Stimulated activated memory B cell treated with anti-CD40 and anti-IgM and Interleukin-4, amounts not matched to agents 10 μg/mL and 1 μg/mL and 100 μg/mL, for 72 hours (primary cell): ENCODE data around the gene CASP7.

ENCODE experiments used
- ATAC-seq: fragments of 150-1000 bp; cut with Tn5 transposase; 2 replicates; pipeline ENCODE4 v1.10.0; 2021
- H3K27ac Mint-ChIP-seq: one replicate; pipeline ENCODE4 v1.8.0; 2022; ENCODE audit warnings: mild to moderate bottlenecking, mixed read lengths
- H3K27me3 Mint-ChIP-seq: one replicate; pipeline ENCODE4 v1.8.0; 2022; ENCODE audit warnings: mixed read lengths
- H3K36me3 Mint-ChIP-seq: one replicate; pipeline ENCODE4 v1.8.0; 2022; ENCODE audit warnings: mixed read lengths
- H3K4me1 Mint-ChIP-seq: one replicate; pipeline ENCODE4 v1.8.0; 2022; ENCODE audit warnings: mixed read lengths
- H3K4me3 Mint-ChIP-seq: one replicate; pipeline ENCODE4 v1.8.0; 2022; ENCODE audit warnings: mild to moderate bottlenecking, moderate library complexity, mixed read lengths
- H3K9me3 Mint-ChIP-seq: one replicate; pipeline ENCODE4 v1.8.0; 2022; ENCODE audit warnings: mixed read lengths

CASP7 gene

DNA sequence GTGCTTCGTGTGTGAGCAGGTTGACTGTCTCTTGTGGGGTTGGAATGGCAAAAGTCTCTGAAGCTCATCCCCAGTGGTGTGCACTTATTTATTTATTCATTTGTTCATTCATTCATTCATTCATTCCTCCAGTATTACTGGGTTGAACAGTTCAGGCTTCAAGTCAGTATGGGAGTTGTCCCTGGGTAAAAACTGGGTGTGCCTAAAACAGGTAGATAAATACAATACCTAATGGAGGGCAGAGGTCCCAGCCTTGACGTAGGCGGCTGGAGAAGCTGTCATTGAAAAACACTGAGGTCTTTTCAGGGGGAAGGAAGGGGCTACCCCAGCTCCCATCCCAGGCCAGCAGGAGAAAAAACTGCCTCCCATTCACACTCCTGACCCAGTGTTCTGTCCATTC is 11.0 kb downstream of the CASP7 start:
- no peak overlapping the region for H3K4me3 Mint-ChIP-seq
- no peak overlapping the region for H3K27ac Mint-ChIP-seq
- peaks cover 32% of the 10 kb centered on the region for H3K4me1 Mint-ChIP-seq
- no peak for ATAC-seq
- no peaks in the 10 kb centered on the region for H3K27me3 Mint-ChIP-seq
- H3K9me3 Mint-ChIP-seq: peaks cover 27% of the 10 kb centered on the region
- peaks cover 91% of the 10 kb centered on the region for H3K36me3 Mint-ChIP-seq

DNA sequence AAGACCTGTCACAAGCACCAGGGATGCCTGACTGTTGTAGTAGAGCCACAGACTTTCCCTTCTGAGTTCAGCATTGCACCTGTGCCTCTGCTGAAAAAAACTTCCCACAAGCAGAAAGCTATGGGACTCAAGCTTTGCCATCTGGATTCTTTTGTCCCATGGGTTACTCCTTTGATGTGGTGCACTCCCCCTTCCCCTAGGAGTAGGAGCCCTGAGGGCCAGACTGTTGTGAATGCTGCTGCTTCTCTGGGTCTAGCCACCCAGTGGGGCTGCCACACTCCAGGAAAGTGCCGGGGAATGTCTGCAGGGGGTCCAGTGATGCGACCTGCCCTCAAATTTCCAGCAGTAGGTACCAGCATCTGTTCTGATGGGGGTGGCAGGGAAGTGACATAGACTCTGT is 11.7 kb downstream of the CASP7 start:
- ATAC-seq: no peak
- no peak overlapping the region for H3K27ac Mint-ChIP-seq
- H3K9me3 Mint-ChIP-seq: peaks cover 26% of the 10 kb centered on the region
- H3K27me3 Mint-ChIP-seq: no peaks in the 10 kb centered on the region
- peaks cover 31% of the 10 kb centered on the region for H3K4me1 Mint-ChIP-seq
- H3K4me3 Mint-ChIP-seq: no peak overlapping the region
- peaks cover 85% of the 10 kb centered on the region for H3K36me3 Mint-ChIP-seq

DNA sequence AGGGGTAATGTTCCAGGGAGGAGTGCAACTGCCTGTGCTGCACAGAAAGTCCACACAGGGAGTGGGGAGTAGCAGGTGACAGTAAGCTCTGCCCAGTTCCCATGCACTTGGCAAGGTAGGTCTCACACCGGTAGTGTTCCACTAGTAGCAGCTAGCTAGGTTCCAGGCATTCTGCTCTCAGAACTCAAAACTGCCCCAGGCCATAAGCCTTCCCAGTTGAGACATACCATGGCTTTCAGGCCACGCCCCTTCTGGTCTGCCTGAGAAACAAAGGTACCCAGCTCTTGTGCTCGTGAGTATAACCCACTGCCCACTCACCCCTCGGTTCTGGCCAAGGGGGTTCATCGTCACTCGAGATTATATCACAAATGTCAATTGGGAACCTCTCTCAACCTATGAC is 12.6 kb downstream of the CASP7 start:
- H3K4me3 Mint-ChIP-seq: no peak overlapping the region
- H3K4me1 Mint-ChIP-seq: peaks cover 31% of the 10 kb centered on the region
- H3K36me3 Mint-ChIP-seq: peaks cover 79% of the 10 kb centered on the region
- H3K9me3 Mint-ChIP-seq: peaks cover 23% of the 10 kb centered on the region
- no peaks in the 10 kb centered on the region for H3K27me3 Mint-ChIP-seq
- ATAC-seq: no peak
- no peak overlapping the region for H3K27ac Mint-ChIP-seq

DNA sequence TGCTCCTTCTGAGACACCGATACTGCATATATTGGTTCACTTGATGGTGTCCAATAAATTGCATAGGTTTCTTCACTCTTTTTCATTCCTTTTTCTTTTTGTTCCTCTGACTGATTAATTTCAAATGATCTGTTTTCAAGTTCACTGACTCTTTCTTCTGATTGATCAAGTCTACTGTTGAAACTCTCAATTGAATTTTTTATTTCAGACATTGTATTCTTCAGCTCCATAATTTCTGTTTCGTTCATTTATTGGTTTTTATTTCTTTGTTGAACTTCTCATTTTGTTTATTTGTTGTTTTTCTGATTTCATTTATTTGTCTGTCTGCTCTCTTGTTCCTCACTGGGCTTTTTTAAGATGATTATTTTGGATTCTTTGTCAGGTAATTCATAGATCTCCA is 13.6 kb downstream of the CASP7 start:
- H3K9me3 Mint-ChIP-seq: peaks cover 16% of the 10 kb centered on the region
- peaks cover 72% of the 10 kb centered on the region for H3K36me3 Mint-ChIP-seq
- ATAC-seq: no peak
- no peak overlapping the region for H3K4me3 Mint-ChIP-seq
- H3K27me3 Mint-ChIP-seq: no peaks in the 10 kb centered on the region
- H3K27ac Mint-ChIP-seq: no peak overlapping the region
- H3K4me1 Mint-ChIP-seq: peaks cover 23% of the 10 kb centered on the region

DNA sequence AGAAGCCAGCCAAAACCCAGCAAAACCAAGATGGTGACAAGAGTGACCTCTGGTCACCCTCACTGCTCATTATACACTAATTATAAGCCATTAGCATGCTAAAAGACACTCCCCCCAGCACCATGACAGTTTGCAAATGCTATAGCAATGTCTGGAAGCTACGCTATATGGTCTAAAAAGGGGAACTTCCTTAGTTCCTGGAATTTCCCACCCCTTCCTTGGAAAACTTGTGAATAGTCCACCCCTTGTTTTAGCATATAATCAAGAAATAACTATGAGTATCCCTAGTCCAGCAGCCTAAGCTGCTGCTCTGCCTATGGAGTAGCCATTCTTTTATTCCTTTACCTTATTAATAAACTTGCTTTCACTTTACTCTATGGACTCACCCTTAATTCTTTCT is 16.0 kb downstream of the CASP7 start:
- ATAC-seq: no peak

DNA sequence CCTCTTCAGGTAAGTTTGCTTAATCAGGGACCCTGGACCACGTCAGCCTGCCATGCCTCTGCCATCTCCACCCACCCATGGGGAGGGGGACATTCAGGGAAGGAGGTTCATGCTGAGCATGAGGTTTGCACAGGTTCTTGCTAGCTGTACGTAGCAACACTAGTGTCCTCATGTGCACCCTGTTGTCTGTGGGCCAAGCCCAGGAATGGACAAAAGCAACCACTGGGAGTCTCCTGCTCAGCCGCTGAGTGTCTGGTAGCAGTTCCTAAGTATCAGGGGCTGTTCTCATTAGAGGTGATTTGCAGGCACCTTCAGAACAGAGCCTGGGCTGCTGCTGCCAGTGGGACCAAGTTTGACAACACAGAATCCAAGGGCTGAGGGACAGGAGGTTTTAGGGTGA is 17.9 kb downstream of the CASP7 start:
- H3K27me3 Mint-ChIP-seq: no peaks in the 10 kb centered on the region
- no peak overlapping the region for H3K27ac Mint-ChIP-seq
- no peak overlapping the region for H3K4me3 Mint-ChIP-seq
- H3K9me3 Mint-ChIP-seq: peaks cover 9% of the 10 kb centered on the region
- H3K4me1 Mint-ChIP-seq: peaks cover 13% of the 10 kb centered on the region
- no peak for ATAC-seq
- peaks cover 70% of the 10 kb centered on the region for H3K36me3 Mint-ChIP-seq

More for the DNA sequence above, 16.0 kb downstream of the CASP7 start:
- Mint-ChIP-seq H3K36me3 (peaks cover 71% of the 10 kb centered on the region), H3K27me3 (no peaks in the 10 kb centered on the region), H3K27ac (no peak overlapping the region), H3K4me1 (peaks cover 13% of the 10 kb centered on the region), H3K9me3 (peaks cover 9% of the 10 kb centered on the region), H3K4me3 (no peak overlapping the region)

DNA sequence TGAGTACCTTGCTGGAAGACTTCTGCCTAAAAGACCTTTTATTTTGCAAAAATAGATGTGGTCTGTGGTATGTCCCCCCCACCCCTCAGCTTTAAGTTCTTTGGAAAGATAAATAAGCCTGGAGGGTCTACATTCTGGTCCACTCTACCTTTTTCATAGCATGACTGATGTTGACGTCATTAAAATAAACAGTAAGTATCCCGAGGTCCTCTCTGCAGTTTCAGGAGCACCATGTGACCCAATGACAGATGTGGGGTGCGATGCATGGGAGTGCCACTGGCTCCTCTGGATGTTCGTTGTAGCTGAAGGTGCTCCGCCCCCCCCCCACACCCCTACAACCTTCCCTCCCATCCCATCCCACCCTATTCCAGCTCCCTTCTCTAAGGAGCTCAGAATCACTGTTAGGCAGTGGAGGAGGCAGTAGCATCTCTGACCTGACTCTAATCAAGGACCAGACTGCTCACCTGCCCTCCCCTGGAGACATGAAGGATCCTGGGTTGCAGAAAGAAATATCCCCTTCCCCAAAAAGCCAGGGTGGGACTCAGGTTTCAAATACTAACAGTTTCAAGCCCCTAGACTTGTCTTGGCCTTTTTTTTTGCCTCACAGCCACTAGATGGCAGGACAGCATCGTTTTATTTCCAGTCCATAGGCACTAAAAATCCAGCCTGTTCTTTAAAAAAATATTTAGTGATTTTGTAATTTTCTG is 25.1 kb downstream of the CASP7 start:
- H3K27me3 Mint-ChIP-seq: no peaks in the 10 kb centered on the region
- no peak overlapping the region for H3K4me3 Mint-ChIP-seq
- H3K4me1 Mint-ChIP-seq: peaks cover 16% of the 10 kb centered on the region
- no peak overlapping the region for H3K27ac Mint-ChIP-seq
- H3K36me3 Mint-ChIP-seq: peaks cover 50% of the 10 kb centered on the region
- no peaks in the 10 kb centered on the region for H3K9me3 Mint-ChIP-seq
- ATAC-seq: no peak

DNA sequence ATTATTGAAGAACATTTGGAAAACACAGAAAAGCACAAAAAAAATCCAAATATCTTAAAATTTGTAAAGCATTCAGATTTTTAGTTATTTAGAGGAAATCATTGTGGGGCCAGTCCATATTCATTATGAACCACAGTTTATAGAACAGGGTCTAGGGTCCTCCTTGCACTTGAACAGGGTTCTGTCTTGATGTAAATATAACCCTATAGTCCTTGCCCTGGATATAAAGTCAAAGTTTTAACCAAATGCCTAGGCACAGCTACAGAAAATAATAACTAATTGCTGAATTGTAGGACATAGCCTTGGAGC is 25.6 kb downstream of the CASP7 start:
- no peaks in the 10 kb centered on the region for H3K9me3 Mint-ChIP-seq
- peaks cover 51% of the 10 kb centered on the region for H3K36me3 Mint-ChIP-seq
- H3K27me3 Mint-ChIP-seq: no peaks in the 10 kb centered on the region
- no peak for ATAC-seq
- no peak overlapping the region for H3K4me3 Mint-ChIP-seq
- peaks cover 16% of the 10 kb centered on the region for H3K4me1 Mint-ChIP-seq
- no peak overlapping the region for H3K27ac Mint-ChIP-seq

DNA sequence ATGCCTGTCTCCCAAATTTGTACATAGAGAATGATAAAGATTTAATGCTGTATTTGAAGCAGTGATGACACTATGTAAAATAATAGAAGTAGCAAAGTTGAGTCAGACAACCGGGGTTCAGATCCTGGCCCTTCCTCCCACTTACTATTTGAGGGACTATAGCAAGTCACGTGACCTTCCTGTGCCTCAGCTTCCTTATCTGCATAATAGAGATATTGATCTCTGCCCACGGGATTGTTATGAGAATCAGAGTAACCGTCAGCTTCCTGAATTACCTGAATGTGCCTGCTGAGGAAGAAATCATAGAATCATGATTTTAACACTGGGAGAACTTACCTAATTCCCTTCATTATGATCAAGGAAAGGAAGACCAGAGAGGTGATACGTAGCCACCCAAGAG is 26.9 kb downstream of the CASP7 start:
- H3K9me3 Mint-ChIP-seq: no peaks in the 10 kb centered on the region
- peaks cover 50% of the 10 kb centered on the region for H3K36me3 Mint-ChIP-seq
- H3K4me1 Mint-ChIP-seq: peaks cover 16% of the 10 kb centered on the region
- no peak for ATAC-seq
- H3K27ac Mint-ChIP-seq: no peak overlapping the region
- H3K27me3 Mint-ChIP-seq: no peaks in the 10 kb centered on the region
- H3K4me3 Mint-ChIP-seq: no peak overlapping the region

DNA sequence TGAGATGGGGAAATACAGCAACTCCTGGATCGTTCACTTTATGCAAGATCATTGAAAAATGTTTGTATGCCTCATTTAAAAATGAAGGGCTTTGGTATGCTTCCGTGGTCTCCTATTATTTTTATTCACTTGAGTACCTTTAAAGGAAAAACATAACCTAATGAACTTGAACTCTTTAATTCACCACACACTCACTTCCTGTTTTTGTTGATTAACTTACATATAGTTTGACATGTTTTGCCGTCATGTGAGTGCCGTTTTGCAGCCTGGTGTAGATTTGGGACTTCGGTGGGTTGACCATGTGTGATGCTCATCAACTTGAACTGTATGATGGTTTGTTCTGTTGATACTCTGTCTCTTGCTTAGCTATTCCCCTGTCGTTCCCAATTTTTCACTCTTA is 28.9 kb downstream of the CASP7 start:
- Mint-ChIP-seq H3K27me3 (no peaks in the 10 kb centered on the region), H3K27ac (no peak overlapping the region), H3K9me3 (no peaks in the 10 kb centered on the region), H3K36me3 (peaks cover 56% of the 10 kb centered on the region), H3K4me3 (no peak overlapping the region), H3K4me1 (peaks cover 16% of the 10 kb centered on the region)
- ATAC-seq: no peak

DNA sequence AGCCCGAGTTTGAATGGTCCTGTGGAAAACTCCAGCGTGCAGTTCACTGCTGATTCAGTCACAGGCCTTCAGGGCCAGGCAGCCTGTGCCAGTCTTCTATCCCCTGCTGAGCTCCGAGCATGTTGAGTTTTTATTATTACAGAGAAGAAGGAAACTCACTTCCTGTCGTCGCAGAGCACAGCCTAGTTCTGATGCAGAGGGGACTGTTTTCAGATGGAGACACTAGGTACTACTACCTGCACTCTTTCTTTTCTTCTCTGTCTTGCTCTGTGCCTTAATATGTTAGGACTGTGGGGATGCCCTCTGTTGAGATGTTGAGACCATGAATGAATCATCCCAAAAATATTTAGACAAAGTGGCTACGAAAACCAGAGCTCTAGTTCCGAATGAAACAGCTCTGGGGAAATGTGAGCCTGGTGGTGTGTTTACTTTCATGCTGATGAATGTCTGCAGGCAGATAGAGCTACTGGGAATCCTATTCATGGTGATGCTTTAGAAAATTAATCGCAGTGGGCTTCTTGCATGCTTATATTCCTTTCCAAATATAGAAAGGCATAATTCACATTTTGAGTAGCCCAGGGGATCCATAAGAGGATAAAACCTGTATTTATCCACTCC is 29.6 kb downstream of the CASP7 start:
- H3K27ac Mint-ChIP-seq: no peak overlapping the region
- H3K36me3 Mint-ChIP-seq: peaks cover 57% of the 10 kb centered on the region
- peaks cover 16% of the 10 kb centered on the region for H3K4me1 Mint-ChIP-seq
- H3K4me3 Mint-ChIP-seq: no peak overlapping the region
- no peaks in the 10 kb centered on the region for H3K9me3 Mint-ChIP-seq
- H3K27me3 Mint-ChIP-seq: no peaks in the 10 kb centered on the region
- ATAC-seq: no peak

DNA sequence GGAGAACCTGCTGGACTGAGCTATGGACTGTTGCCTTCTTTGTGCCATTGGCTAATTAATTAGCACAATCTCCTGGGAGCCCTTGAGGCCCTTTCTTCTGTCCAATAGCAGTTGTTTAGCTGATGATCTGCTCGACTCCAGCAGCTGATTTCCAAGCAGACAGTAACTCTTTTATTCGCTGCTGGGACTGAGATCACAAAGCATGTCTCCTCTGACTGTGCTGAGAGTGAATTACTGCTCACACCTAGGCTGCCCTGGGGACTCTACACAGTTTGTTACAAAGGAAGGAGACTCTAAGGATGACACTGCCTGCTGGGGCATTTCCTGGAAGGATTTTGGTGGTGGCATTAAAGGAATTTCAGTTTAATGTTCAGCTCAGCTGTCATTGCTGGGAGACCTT is 31.4 kb downstream of the CASP7 start:
- Mint-ChIP-seq H3K4me3 (no peak overlapping the region), H3K27ac (no peak overlapping the region), H3K27me3 (no peaks in the 10 kb centered on the region)

DNA sequence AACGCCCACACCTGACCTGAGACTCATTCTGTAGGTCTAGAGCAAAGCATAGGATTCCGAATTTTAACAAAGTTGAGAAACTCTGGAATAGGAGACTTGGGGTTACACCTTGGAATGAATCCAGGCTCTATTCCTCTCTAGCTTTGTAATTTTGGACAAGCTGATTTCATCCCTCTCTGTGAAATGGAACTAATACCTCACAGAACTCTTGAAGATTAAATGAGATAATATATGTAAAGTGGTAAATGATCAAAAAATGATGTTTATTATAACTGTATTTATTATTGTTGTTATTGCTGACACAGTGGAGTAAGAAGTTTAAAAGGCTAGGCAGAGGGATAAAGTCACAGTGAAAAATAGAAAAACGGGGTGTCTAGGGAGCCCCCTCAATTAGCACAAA is 32.3 kb downstream of the CASP7 start:
- peaks cover 25% of the 10 kb centered on the region for H3K4me1 Mint-ChIP-seq
- H3K27ac Mint-ChIP-seq: no peak overlapping the region
- H3K27me3 Mint-ChIP-seq: no peaks in the 10 kb centered on the region
- no peak overlapping the region for H3K4me3 Mint-ChIP-seq
- peaks cover 65% of the 10 kb centered on the region for H3K36me3 Mint-ChIP-seq
- no peak for ATAC-seq
- no peaks in the 10 kb centered on the region for H3K9me3 Mint-ChIP-seq

More for the DNA sequence above, 31.4 kb downstream of the CASP7 start:
- ATAC-seq: no peak
- H3K36me3 Mint-ChIP-seq: peaks cover 68% of the 10 kb centered on the region
- no peaks in the 10 kb centered on the region for H3K9me3 Mint-ChIP-seq
- peaks cover 24% of the 10 kb centered on the region for H3K4me1 Mint-ChIP-seq

DNA sequence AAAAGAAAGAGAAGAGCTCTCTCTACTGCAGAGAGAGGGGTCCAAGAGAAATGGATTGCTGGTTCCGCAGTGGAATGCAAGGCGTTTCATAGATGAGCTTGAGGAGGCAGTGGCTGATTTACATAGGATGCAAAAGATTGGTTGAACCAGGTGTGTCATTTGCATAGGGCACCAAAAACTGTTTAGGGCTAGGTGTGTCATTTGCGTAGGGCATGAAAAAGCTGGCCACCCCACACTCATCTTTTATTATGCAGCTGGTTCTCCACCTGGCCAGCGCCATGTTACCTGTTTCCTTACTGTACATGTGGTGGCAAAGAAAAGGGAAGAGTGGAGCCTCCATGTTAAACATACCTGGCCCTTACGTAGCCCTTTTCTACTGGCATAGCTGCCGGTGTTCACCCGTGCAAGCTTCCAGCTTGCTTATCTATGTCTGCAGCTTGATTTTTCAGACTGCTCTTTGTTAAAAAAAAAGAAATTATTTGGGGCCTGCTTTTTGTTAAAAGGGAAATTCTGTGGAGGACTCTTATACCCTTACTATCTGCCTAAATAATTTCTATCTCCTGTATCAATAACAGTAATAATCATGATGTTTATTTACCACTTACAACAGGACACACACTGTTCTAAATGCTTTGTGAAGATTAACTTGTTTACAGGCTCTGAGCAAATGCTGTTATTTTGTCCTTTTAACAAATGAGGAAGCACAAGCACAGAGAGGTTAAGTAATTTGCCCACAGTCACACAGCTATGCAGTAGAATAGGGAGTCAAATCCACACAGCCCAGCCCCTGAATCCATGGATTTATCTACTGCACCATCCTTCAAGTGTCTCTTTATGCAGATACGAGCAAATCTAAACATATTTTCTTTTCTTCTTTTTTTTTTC is 33.3 kb downstream of the CASP7 start:
- ATAC-seq: no peak
- Mint-ChIP-seq H3K27me3 (no peaks in the 10 kb centered on the region), H3K4me3 (no peak overlapping the region), H3K36me3 (peaks cover 69% of the 10 kb centered on the region), H3K9me3 (no peaks in the 10 kb centered on the region), H3K27ac (no peak overlapping the region), H3K4me1 (peaks cover 22% of the 10 kb centered on the region)

DNA sequence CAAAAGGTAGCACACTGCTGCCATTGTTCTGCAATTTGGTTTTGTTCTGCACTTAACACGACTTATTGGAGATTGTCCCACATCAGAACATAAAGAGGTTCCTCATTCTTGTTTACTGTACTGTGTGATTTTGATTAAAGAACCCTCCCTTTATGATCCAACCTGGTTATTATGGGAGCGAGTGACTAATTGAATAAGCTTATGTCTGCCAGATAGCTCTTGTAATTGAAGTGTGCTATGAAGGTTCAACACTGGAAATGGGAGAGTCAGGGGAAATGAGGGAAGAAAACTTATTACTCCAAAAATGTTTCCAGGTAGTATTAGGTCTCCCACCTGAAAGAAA is 33.9 kb downstream of the CASP7 start:
- no peaks in the 10 kb centered on the region for H3K27me3 Mint-ChIP-seq
- no peak overlapping the region for H3K27ac Mint-ChIP-seq
- H3K9me3 Mint-ChIP-seq: no peaks in the 10 kb centered on the region
- no peak overlapping the region for H3K4me3 Mint-ChIP-seq
- H3K4me1 Mint-ChIP-seq: peaks cover 22% of the 10 kb centered on the region
- peaks cover 67% of the 10 kb centered on the region for H3K36me3 Mint-ChIP-seq
- ATAC-seq: no peak
